Mesothelial cell of epicardium (in vitro differentiated cells): ENCODE data around the gene PREB. TPM values are rescaled to one million over a fixed set of nuclear protein-coding genes. Genes with fewer than 3 reads are reported as not detected.

ENCODE experiments used
- DNase-seq, 2 experiments: peaks; one replicate each; pipeline ENCODE4 v3.0.0; 2021; ENCODE audit warnings: low spot score in 2 of 2; ENCODE audit not compliant: unreplicated experiment in 2 of 2
- H3K27ac Mint-ChIP-seq: 2 replicates; pipeline ENCODE4 v1.8.0; 2021; ENCODE audit warnings: mixed read lengths
- H3K27me3 Mint-ChIP-seq: 2 replicates; pipeline ENCODE4 v1.8.0; 2021; ENCODE audit warnings: low read depth, mixed read lengths
- H3K36me3 Mint-ChIP-seq: 2 replicates; pipeline ENCODE4 v1.8.0; 2021; ENCODE audit warnings: mixed read lengths
- H3K4me1 Mint-ChIP-seq: 2 replicates; pipeline ENCODE4 v1.8.0; 2021; ENCODE audit warnings: mixed read lengths
- H3K4me3 Mint-ChIP-seq: 2 replicates; pipeline ENCODE4 v1.8.0; 2021; ENCODE audit warnings: mild to moderate bottlenecking, moderate library complexity, mixed read lengths
- H3K9me3 Mint-ChIP-seq: 2 replicates; pipeline ENCODE4 v1.8.0; 2021; ENCODE audit warnings: mixed read lengths
- CTCF ChIP-seq: fragments of 200-600 bp; sonication (generic); IDR thresholded peaks from one replicate; pipeline ENCODE4 v1.5.0; 2021; ENCODE audit warnings: antibody characterized with exemption; ENCODE audit not compliant: unreplicated experiment
- total RNA-seq: library from RNA; stranded (reverse); gene quantifications from 3 replicates; pipeline ENCODE4 v1.2.1, GENCODE V29; 2021

Gene PREB
- total RNA-seq, 1 donor from 2014 or later, result 41.6 TPM

GRCh38 chr2:27094353-27094984 lies 40.0 kb downstream of the PREB start:
- no peak overlapping the region for H3K27ac Mint-ChIP-seq
- DNase-seq, result no peak
- H3K4me1 Mint-ChIP-seq, result peaks cover 9% of the 10 kb centered on the region
- H3K36me3 Mint-ChIP-seq, result no peaks in the 10 kb centered on the region
- H3K9me3 Mint-ChIP-seq, result no peaks in the 10 kb centered on the region
- no peaks in the 10 kb centered on the region for H3K27me3 Mint-ChIP-seq
- no peak for TF ChIP-seq CTCF
- no peak overlapping the region for H3K4me3 Mint-ChIP-seq

- Mint-ChIP-seq H3K27me3 (peaks cover 1% of the 10 kb centered on the region), H3K36me3 (no peaks in the 10 kb centered on the region), H3K4me1 (peaks cover 9% of the 10 kb centered on the region), H3K9me3 (no peaks in the 10 kb centered on the region), H3K4me3 (no peak overlapping the region), H3K27ac (no peak overlapping the region)
- TF ChIP-seq CTCF, result no peak
- DNase-seq, result no peak
Observed at GRCh38 chr2:27093430-27094352, 40.7 kb downstream of the PREB start.

GRCh38 chr2:27092696-27093429 lies 41.6 kb downstream of the PREB start:
- Mint-ChIP-seq H3K9me3 (no peaks in the 10 kb centered on the region), H3K27ac (no peak overlapping the region), H3K27me3 (peaks cover 7% of the 10 kb centered on the region), H3K36me3 (no peaks in the 10 kb centered on the region), H3K4me1 (peaks cover 9% of the 10 kb centered on the region), H3K4me3 (no peak overlapping the region)
- TF ChIP-seq CTCF, result no peak
- no peak for DNase-seq

GRCh38 chr2:27091746-27092695 lies 42.4 kb downstream of the PREB start:
- DNase-seq, result no peak
- TF ChIP-seq CTCF, result no peak
- H3K27ac Mint-ChIP-seq, result no peak overlapping the region
- H3K36me3 Mint-ChIP-seq, result no peaks in the 10 kb centered on the region
- peaks cover 13% of the 10 kb centered on the region for H3K27me3 Mint-ChIP-seq
- H3K9me3 Mint-ChIP-seq, result no peaks in the 10 kb centered on the region
- H3K4me1 Mint-ChIP-seq, result peaks cover 11% of the 10 kb centered on the region
- no peak overlapping the region for H3K4me3 Mint-ChIP-seq
